Measurements from ENCODE around the gene SETD2. TPM values are rescaled to one million over a fixed set of nuclear protein-coding genes. Genes with fewer than 3 reads are reported as not detected.

Gene SETD2
- total and polyA plus RNA-seq, 9 of the 15 experiments (the other 6 are each of a cell fraction or from before 2014, with no cell fraction given) = 8.2 to 44.0 (median 33.6) TPM

- no peak for TF ChIP-seq UBTF (IDR thresholded peaks at IDR 0.05; ENCODE audit: borderline replicate concordance in 1 of 2, low read depth in 2 of 2, low read length in 2 of 2)
- TF ChIP-seq XRCC5 (IDR thresholded peaks at IDR 0.05; ENCODE audit: low read depth, low read length) = no peak
- no peak for TF ChIP-seq LARP7 (IDR thresholded peaks at IDR 0.05)
- 0 out of 2 replicates have a peak, but pooled peaks have one; percentile 61 for TF ChIP-seq ZKSCAN8 (CRISPR knock-in tag; IDR thresholded peaks at IDR 0.05)
- TF ChIP-seq SIN3B (IDR thresholded peaks at IDR 0.05; ENCODE audit: low read depth) = no peak
- no peak for TF ChIP-seq HDAC1 (IDR thresholded peaks at IDR 0.05)
- TF ChIP-seq HMBOX1 (IDR thresholded peaks at IDR 0.05) = 0 out of 2 replicates have a peak, but pooled peaks have one; percentile 7
Observed at GRCh38 chr3:47162697-47163168, 1.2 kb downstream of the SETD2 start (continued).
